Parathyroid adenoma (tissue), 2 donors: ENCODE measurements around the gene TIMD4.

ENCODE experiments used
- H2AFZ ChIP-seq: fragments of 300-600 bp; sonication (generic); one replicate; pipeline ENCODE4 v1.7.0; 2017; ENCODE audit warnings: antibody characterized with exemption, mild to moderate bottlenecking
- H3K27ac ChIP-seq: fragments of 300-600 bp; sonication (generic); one replicate; pipeline ENCODE4 v1.7.0; 2017
- H3K27me3 ChIP-seq: fragments of 300-600 bp; sonication (generic); one replicate; pipeline ENCODE4 v1.7.0; 2017; ENCODE audit warnings: low read length; ENCODE audit not compliant: control insufficient read depth, insufficient read depth
- H3K36me3 ChIP-seq: fragments of 300-600 bp; sonication (generic); one replicate; pipeline ENCODE4 v1.7.0; 2017; ENCODE audit warnings: low read length; ENCODE audit not compliant: control insufficient read depth, insufficient read depth
- H3K4me1 ChIP-seq: fragments of 300-600 bp; sonication (generic); one replicate; pipeline ENCODE4 v1.7.0; 2017; ENCODE audit warnings: control low read depth
- H3K4me2 ChIP-seq: fragments of 300-600 bp; sonication (generic); one replicate; pipeline ENCODE4 v1.7.0; 2017; ENCODE audit warnings: low read length
- H3K4me3 ChIP-seq: fragments of 300-600 bp; sonication (generic); one replicate; pipeline ENCODE4 v1.7.0; 2017; ENCODE audit warnings: low read depth, low read length
- H3K79me2 ChIP-seq: fragments of 300-600 bp; sonication (generic); one replicate; pipeline ENCODE4 v1.7.0; 2017; ENCODE audit warnings: control low read depth
- H3K9ac ChIP-seq: fragments of 300-600 bp; sonication (generic); one replicate; pipeline ENCODE4 v1.7.0; 2017; ENCODE audit warnings: mild to moderate bottlenecking
- H3K9me3 ChIP-seq: fragments of 300-600 bp; sonication (generic); one replicate; pipeline ENCODE4 v1.7.0; 2017; ENCODE audit warnings: low read length; ENCODE audit not compliant: control insufficient read depth
- CTCF ChIP-seq: fragments of 300-600 bp; sonication (generic); IDR thresholded peaks from one replicate; pipeline ENCODE4 v1.7.0; 2017; ENCODE audit warnings: antibody characterized with exemption, mild to moderate bottlenecking
- donor health status: primary hyperparathyroidism.

TIMD4 gene

GRCh38 chr5:156956321-156956720, 6.7 kb downstream of the TIMD4 start:
- Histone ChIP-seq H3K27ac (no peak overlapping the region), H3K27me3 (no peaks in the 10 kb centered on the region), H3K4me3 (no peak overlapping the region), H3K9me3 (no peaks in the 10 kb centered on the region), H2AFZ (no peak overlapping the region), H3K9ac (no peak overlapping the region), H3K4me2 (no peak overlapping the region), H3K79me2 (no peaks in the 10 kb centered on the region), H3K36me3 (no peaks in the 10 kb centered on the region), H3K4me1 (no peaks in the 10 kb centered on the region)
- no peak for TF ChIP-seq CTCF

GRCh38 chr5:156951359-156951758, 11.7 kb downstream of the TIMD4 start:
- Histone ChIP-seq H3K79me2 (no peaks in the 10 kb centered on the region), H3K27me3 (no peaks in the 10 kb centered on the region), H3K9ac (no peak overlapping the region), H3K27ac (no peak overlapping the region), H3K36me3 (no peaks in the 10 kb centered on the region), H3K4me2 (no peak overlapping the region), H3K4me1 (no peaks in the 10 kb centered on the region), H3K4me3 (no peak overlapping the region), H2AFZ (no peak overlapping the region), H3K9me3 (no peaks in the 10 kb centered on the region)
- TF ChIP-seq CTCF, result no peak

GRCh38 chr5:156950716-156951115, 12.3 kb downstream of the TIMD4 start:
- no peaks in the 10 kb centered on the region for H3K9me3 ChIP-seq
- no peak overlapping the region for H3K9ac ChIP-seq
- no peak overlapping the region for H2AFZ ChIP-seq
- no peaks in the 10 kb centered on the region for H3K79me2 ChIP-seq
- no peak overlapping the region for H3K4me3 ChIP-seq
- H3K27me3 ChIP-seq, result no peaks in the 10 kb centered on the region
- no peak overlapping the region for H3K27ac ChIP-seq
- TF ChIP-seq CTCF, result no peak
- no peak overlapping the region for H3K4me2 ChIP-seq
- no peaks in the 10 kb centered on the region for H3K4me1 ChIP-seq
- no peaks in the 10 kb centered on the region for H3K36me3 ChIP-seq

DNA sequence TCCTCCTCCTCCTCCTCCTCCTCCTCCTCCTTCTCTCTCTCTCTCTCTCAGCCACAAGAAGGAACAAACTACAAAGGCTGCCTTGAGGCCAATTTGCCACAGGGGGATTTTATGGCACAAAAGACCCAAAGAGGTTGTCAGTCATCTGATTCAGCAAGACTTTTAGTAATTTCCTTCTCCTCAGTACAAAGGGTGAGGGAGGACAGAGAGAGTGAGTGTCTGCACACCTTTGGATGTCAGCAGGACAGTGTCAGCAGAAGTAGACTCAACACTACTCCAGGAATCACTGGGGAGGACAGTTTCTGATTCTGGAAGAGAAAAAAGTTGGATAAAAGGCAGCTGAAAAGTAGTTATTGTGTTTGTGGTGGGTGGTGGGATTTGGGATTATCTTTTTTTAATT, 13.6 kb downstream of the TIMD4 start:
- TF ChIP-seq CTCF, result no peak
- Histone ChIP-seq H3K79me2 (no peaks in the 10 kb centered on the region), H3K4me2 (no peak overlapping the region), H3K4me3 (no peak overlapping the region), H3K27me3 (no peaks in the 10 kb centered on the region), H3K27ac (no peak overlapping the region), H3K9ac (no peak overlapping the region), H3K4me1 (no peaks in the 10 kb centered on the region), H2AFZ (no peak overlapping the region), H3K9me3 (no peaks in the 10 kb centered on the region), H3K36me3 (no peaks in the 10 kb centered on the region)

DNA sequence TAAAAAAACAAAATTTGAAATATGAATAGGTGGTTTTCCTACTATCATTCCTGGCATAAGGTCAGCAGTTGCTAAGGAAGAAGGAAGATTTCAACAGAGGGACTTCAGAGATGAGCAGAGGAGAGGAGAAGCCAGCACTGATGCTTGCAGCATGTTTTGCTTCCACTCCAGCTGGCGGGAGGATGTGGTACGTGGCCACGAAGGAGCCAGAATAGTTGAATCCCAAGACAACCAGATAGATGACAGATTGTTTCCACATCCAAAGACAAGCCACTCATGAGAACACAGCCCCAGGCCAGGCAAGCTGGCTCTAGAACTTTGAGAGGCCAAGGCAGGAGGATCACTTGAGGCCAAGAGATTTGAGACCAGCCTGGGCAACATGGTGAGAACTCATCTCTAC, 15.1 kb downstream of the TIMD4 start:
- Histone ChIP-seq H3K36me3 (no peaks in the 10 kb centered on the region), H3K4me2 (no peak overlapping the region), H3K27me3 (no peaks in the 10 kb centered on the region), H3K9ac (no peak overlapping the region), H3K79me2 (no peaks in the 10 kb centered on the region), H2AFZ (no peak overlapping the region), H3K4me1 (no peaks in the 10 kb centered on the region), H3K9me3 (no peaks in the 10 kb centered on the region), H3K27ac (no peak overlapping the region), H3K4me3 (no peak overlapping the region)
- TF ChIP-seq CTCF, result no peak
